WTC11 (cell line): ENCODE results near the gene C2CD2. TPM values are rescaled to one million over a fixed set of nuclear protein-coding genes. Genes with fewer than 3 reads are reported as not detected.

Source experiments
- ATAC-seq: fragments of 200-7000 bp; cut with Tn5 transposase; 2 replicates; pipeline ENCODE4 v1.10.0; 2021; ENCODE audit warnings: mild to moderate bottlenecking, moderate library complexity
- CTCF ChIA-PET: fragments of 300-600 bp; sonication (Branson Sonifier 250); formaldehyde crosslinking; loops from one replicate; lab custom pipeline; 2021; ENCODE audit warnings: antibody characterized with exemption; lab: Charles Lee
- POLR2A ChIA-PET: fragments of 350-600 bp; sonication (Branson Sonifier 250); formaldehyde crosslinking; loops from one replicate; lab custom pipeline; 2021; ENCODE audit warnings: antibody characterized with exemption; lab: Charles Lee
- DNase-seq: peaks from one replicate; pipeline ENCODE4 v3.0.0; 2021; ENCODE audit warnings: low spot score
- H3K27ac Mint-ChIP-seq: 2 replicates; pipeline ENCODE4 v1.8.0; 2021; ENCODE audit warnings: mixed read lengths
- H3K27me3 Mint-ChIP-seq: 2 replicates; pipeline ENCODE4 v1.8.0; 2021; ENCODE audit warnings: low read depth, mild to moderate bottlenecking, moderate library complexity, mixed read lengths
- H3K36me3 Mint-ChIP-seq: 2 replicates; pipeline ENCODE4 v1.8.0; 2021; ENCODE audit warnings: mixed read lengths
- H3K4me1 Mint-ChIP-seq: 2 replicates; pipeline ENCODE4 v1.8.0; 2022; ENCODE audit warnings: mixed read lengths
- H3K4me3 Mint-ChIP-seq: 2 replicates; pipeline ENCODE4 v1.8.0; 2021; ENCODE audit warnings: mild to moderate bottlenecking, moderate library complexity, mixed read lengths
- H3K9me3 Mint-ChIP-seq: 2 replicates; pipeline ENCODE4 v1.8.0; 2021; ENCODE audit warnings: mixed read lengths
- CDX4 ChIP-seq: fragments of 250-450 bp; sonication (Bioruptor Pico); IDR thresholded peaks from 2 replicates; pipeline ENCODE4 v1.9.0; 2021; ENCODE audit warnings: moderate library complexity, mild to moderate bottlenecking, inconsistent platforms, borderline replicate concordance
- ESRRA ChIP-seq: sonication (generic); formaldehyde crosslinking; IDR thresholded peaks from 2 replicates; pipeline ENCODE4 v1.8.1; 2022; ENCODE audit warnings: mild to moderate bottlenecking, missing genetic modification reagents, borderline replicate concordance
- JAZF1 ChIP-seq: fragments of 250-450 bp; sonication (Bioruptor Pico); IDR thresholded peaks from 2 replicates; pipeline ENCODE4 v1.9.0; 2021; ENCODE audit warnings: moderate library complexity, mild to moderate bottlenecking, inconsistent platforms
- NFYB ChIP-seq: sonication (generic); formaldehyde crosslinking; conservative IDR thresholded peaks from 2 replicates; pipeline ENCODE4 v1.8.0; 2022; ENCODE audit warnings: low read depth, missing genetic modification reagents
- PRDM15 ChIP-seq: sonication (generic); formaldehyde crosslinking; IDR thresholded peaks from 2 replicates; pipeline ENCODE4 v1.8.0; 2022; ENCODE audit warnings: missing genetic modification reagents
- SOX15 ChIP-seq: fragments of 250-450 bp; sonication (Bioruptor Pico); IDR thresholded peaks from 2 replicates; pipeline ENCODE4 v1.9.0; 2021; ENCODE audit warnings: mild to moderate bottlenecking
- SP1 ChIP-seq: sonication (generic); formaldehyde crosslinking; conservative IDR thresholded peaks from 2 replicates; pipeline ENCODE4 v1.8.1; 2022; ENCODE audit warnings: missing genetic modification reagents
- TCF7 ChIP-seq: sonication (generic); formaldehyde crosslinking; IDR thresholded peaks from 2 replicates; pipeline ENCODE4 v1.8.0; 2022; ENCODE audit warnings: mild to moderate bottlenecking, low read depth, missing genetic modification reagents, moderate library complexity
- USF1 ChIP-seq: sonication (generic); formaldehyde crosslinking; IDR thresholded peaks from 2 replicates; pipeline ENCODE4 v1.8.0; 2022; ENCODE audit warnings: mild to moderate bottlenecking, missing genetic modification reagents
- ZNF121 ChIP-seq: sonication (generic); formaldehyde crosslinking; IDR thresholded peaks from 2 replicates; pipeline ENCODE4 v1.8.0; 2023; ENCODE audit warnings: missing genetic modification reagents
- ZNF232 ChIP-seq: sonication (generic); formaldehyde crosslinking; IDR thresholded peaks from 2 replicates; pipeline ENCODE4 v1.8.0; 2022; ENCODE audit warnings: mild to moderate bottlenecking, missing genetic modification reagents
- ZNF317 ChIP-seq: sonication (generic); formaldehyde crosslinking; IDR thresholded peaks from 2 replicates; pipeline ENCODE4 v1.8.1; 2023; ENCODE audit warnings: low read depth, mild to moderate bottlenecking, moderate library complexity, missing genetic modification reagents, borderline replicate concordance
- ZNF532 ChIP-seq: fragments of 250-450 bp; sonication (Bioruptor Pico); IDR thresholded peaks from 2 replicates; pipeline ENCODE4 v1.9.0; 2021; ENCODE audit warnings: mild to moderate bottlenecking, borderline replicate concordance
- total RNA-seq: library from RNA; stranded (reverse); gene quantifications from 3 replicates; pipeline ENCODE4 v1.2.3, GENCODE V29; 2021

The C2CD2 gene
- total RNA-seq, 1 experiment from 2014 or later, result 11.2 TPM

- ChIA-PET CTCF (interaction anchor here (0.9 to 1.0 kb wide), 2 partner anchors 96 to 230 kb away, joined by 3 to 4 read pairs; no protein-coding TSS in a partner anchor), POLR2A (no interaction called here)
- Mint-ChIP-seq H3K27ac (no peak overlapping the region), H3K4me3 (peak overlapping the region; percentile 77), H3K27me3 (no peaks in the 10 kb centered on the region; the same call in 1 of the 2 replicates), H3K9me3 (no peaks in the 10 kb centered on the region), H3K36me3 (no peaks in the 10 kb centered on the region), H3K4me1 (peaks cover 16% of the 10 kb centered on the region)
- peak; percentile 10 for ATAC-seq
- TF ChIP-seq JAZF1 (no peak), SP1 (CRISPR knock-in tag) (no peak), ZNF532 (no peak), USF1 (CRISPR knock-in tag) (peak; percentile 13; the same call in 1 of the 2 replicates), PRDM15 (CRISPR knock-in tag) (peak; percentile 78)
- DNase-seq, result peak; percentile 31
Measured at GRCh38 chr21:41877901-41878830, 75.7 kb downstream of the C2CD2 start.

- POLR2A ChIA-PET, result no interaction called here
- Mint-ChIP-seq H3K27ac (no peak overlapping the region), H3K9me3 (no peaks in the 10 kb centered on the region), H3K4me3 (peak overlapping the region; percentile 77), H3K36me3 (no peaks in the 10 kb centered on the region), H3K27me3 (no peaks in the 10 kb centered on the region; the same call in 1 of the 2 replicates), H3K4me1 (peaks cover 16% of the 10 kb centered on the region)
- CTCF ChIA-PET, result interaction anchor here (0.9 to 1.0 kb wide), 2 partner anchors 97 to 231 kb away, joined by 3 to 4 read pairs; no protein-coding TSS in a partner anchor
- ATAC-seq (no peak), DNase-seq (no peak)
- TF ChIP-seq ZNF121 (CRISPR knock-in tag) (peak; percentile 97), USF1 (CRISPR knock-in tag) (no peak)
Measured at GRCh38 chr21:41876928-41877652, 76.7 kb downstream of the C2CD2 start.

GRCh38 chr21:41876396-41876795 is 77.4 kb downstream of the C2CD2 start:
- ATAC-seq, result no peak
- no peak overlapping the region for H3K27ac Mint-ChIP-seq
- H3K9me3 Mint-ChIP-seq, result no peaks in the 10 kb centered on the region
- ChIA-PET POLR2A (no interaction called here), CTCF (no interaction called here)
- no peaks in the 10 kb centered on the region for H3K36me3 Mint-ChIP-seq
- no peak overlapping the region for H3K4me3 Mint-ChIP-seq
- no peak for DNase-seq
- no peaks in the 10 kb centered on the region; the same call in 1 of the 2 replicates for H3K27me3 Mint-ChIP-seq
- peaks cover 16% of the 10 kb centered on the region for H3K4me1 Mint-ChIP-seq
- TF ChIP-seq ESRRA (CRISPR knock-in tag) (no peak), ZNF232 (no peak), PRDM15 (CRISPR knock-in tag) (no peak), ZNF317 (CRISPR knock-in tag) (no peak), TCF7 (CRISPR knock-in tag) (no peak), SOX15 (CRISPR knock-in tag) (no peak), NFYB (no peak), CDX4 (CRISPR knock-in tag) (no peak)
